HEK293 (cell line): ENCODE results near the gene ARHGEF40.

Experiments used
- CTCF ChIA-PET: fragments of 350-600 bp; formaldehyde crosslinking; extraction: SDS; loops from one replicate; lab custom pipeline; 2021; ENCODE audit warnings: antibody characterized with exemption; lab: Yijun Ruan, JAX
- POLR2A ChIA-PET: fragments of 300-600 bp; formaldehyde crosslinking; extraction: SDS; loops from one replicate; lab custom pipeline; 2020; ENCODE audit warnings: antibody characterized with exemption, inconsistent platforms; lab: Yijun Ruan, JAX
- H3K27ac ChIP-seq: fragments of 200-500 bp; sonication (Bioruptor generic); 2 replicates; pipeline ENCODE4 v1.5.1; 2014; ENCODE audit warnings: low read depth, low read length, control low read depth, inconsistent platforms; ENCODE audit errors: extremely low read depth
- H3K36me3 ChIP-seq, 2 experiments: fragments of 200-500 bp in 1 of 2; sonication (Bioruptor generic) in 1 of 2; 1 replicate in 1 of 2; 2 replicates in 1 of 2; pipeline ENCODE4 v1.5.1; 2014 to 2017; ENCODE audit warnings: inconsistent platforms in 2 of 2, low read length in 2 of 2; ENCODE audit not compliant: control insufficient read depth in 2 of 2, insufficient read depth in 1 of 2
- H3K4me1 ChIP-seq: fragments of 200-500 bp; sonication (Bioruptor generic); 2 replicates; pipeline ENCODE4 v1.5.1; 2014; ENCODE audit warnings: mild to moderate bottlenecking, low read length, inconsistent platforms; ENCODE audit not compliant: control insufficient read depth, insufficient read depth
- H3K4me3 ChIP-seq: 2 replicates; pipeline ENCODE4 v1.5.1; 2011; ENCODE audit warnings: low read depth, mild to moderate bottlenecking, control low read depth, low read length, moderate library complexity
- H3K9me3 ChIP-seq: fragments of 200-500 bp; sonication (Bioruptor generic); 2 replicates; pipeline ENCODE4 v1.5.1; 2014; ENCODE audit warnings: low read depth, low read length, inconsistent platforms; ENCODE audit not compliant: control insufficient read depth, insufficient read depth
- FEZF1 ChIP-seq: fragments of 450-650 bp; formaldehyde crosslinking; IDR thresholded peaks from 2 replicates; pipeline ENCODE4 v1.5.1; 2016; ENCODE audit warnings: missing biosample characterization, missing genetic modification characterization
- KLF16 ChIP-seq: fragments of 450-650 bp; formaldehyde crosslinking; IDR thresholded peaks from 2 replicates; pipeline ENCODE4 v1.5.1; 2017; ENCODE audit warnings: missing biosample characterization, missing genetic modification characterization
- KLF7 ChIP-seq: fragments of 450-650 bp; formaldehyde crosslinking; IDR thresholded peaks from 2 replicates; pipeline ENCODE4 v1.5.1; 2016; ENCODE audit warnings: missing biosample characterization, missing genetic modification characterization, borderline replicate concordance
- MZF1 ChIP-seq: fragments of 450-650 bp; formaldehyde crosslinking; IDR thresholded peaks from 2 replicates; pipeline ENCODE4 v1.5.1; 2017; ENCODE audit warnings: missing biosample characterization, missing genetic modification characterization, borderline replicate concordance
- TRIM28 ChIP-seq: IDR thresholded peaks from 2 replicates; pipeline ENCODE4 v1.6.1; 2011; ENCODE audit warnings: low read length, control low read depth, borderline replicate concordance
- ZNF175 ChIP-seq: fragments of 450-650 bp; formaldehyde crosslinking; IDR thresholded peaks from 2 replicates; pipeline ENCODE4 v1.5.1; 2016; ENCODE audit warnings: missing biosample characterization, missing genetic modification characterization
- ZNF184 ChIP-seq: fragments of 450-650 bp; IDR thresholded peaks from 2 replicates; pipeline ENCODE4 v1.5.1; 2018; ENCODE audit warnings: missing biosample characterization, mild to moderate bottlenecking, missing genetic modification characterization
- ZNF266 ChIP-seq: fragments of 450-650 bp; formaldehyde crosslinking; IDR thresholded peaks from 2 replicates; pipeline ENCODE4 v1.5.1; 2016; ENCODE audit warnings: missing biosample characterization, missing genetic modification characterization, low read depth
- ZNF350 ChIP-seq: fragments of 450-650 bp; formaldehyde crosslinking; IDR thresholded peaks from 2 replicates; pipeline ENCODE4 v1.5.0; 2017; ENCODE audit warnings: missing biosample characterization, mild to moderate bottlenecking, missing genetic modification characterization
- ZNF473 ChIP-seq: fragments of 450-650 bp; formaldehyde crosslinking; IDR thresholded peaks from 2 replicates; pipeline ENCODE4 v1.5.1; 2017; ENCODE audit warnings: missing biosample characterization, missing genetic modification characterization
- ZNF610 ChIP-seq: fragments of 450-650 bp; formaldehyde crosslinking; IDR thresholded peaks from 2 replicates; pipeline ENCODE4 v1.5.1; 2016; ENCODE audit warnings: missing biosample characterization, missing genetic modification characterization, borderline replicate concordance
- ZNF830 ChIP-seq: fragments of 450-650 bp; IDR thresholded peaks from 2 replicates; pipeline ENCODE4 v1.5.0; 2018; ENCODE audit warnings: missing biosample characterization, missing genetic modification characterization, low read depth, mild to moderate bottlenecking, moderate library complexity
- TF ChIP-seq, protein P1 (sequence below): fragments of 450-650 bp; IDR thresholded peaks from 2 replicates; pipeline ENCODE4 v1.5.1; 2018; ENCODE audit warnings: missing biosample characterization, mild to moderate bottlenecking, missing genetic modification characterization
- TF ChIP-seq, protein P2 (sequence below): fragments of 450-650 bp; formaldehyde crosslinking; IDR thresholded peaks from 2 replicates; pipeline ENCODE4 v1.5.1; 2016; ENCODE audit warnings: missing biosample characterization, missing genetic modification characterization
- TF ChIP-seq, protein P3 (sequence below): fragments of 450-650 bp; formaldehyde crosslinking; IDR thresholded peaks from 2 replicates; pipeline ENCODE4 v1.5.1; 2017; ENCODE audit warnings: missing biosample characterization, missing genetic modification characterization
- TF ChIP-seq, protein P4 (sequence below): fragments of 450-650 bp; formaldehyde crosslinking; IDR thresholded peaks from 2 replicates; pipeline ENCODE4 v1.5.1; 2016; ENCODE audit warnings: missing biosample characterization, missing genetic modification characterization
- TF ChIP-seq, protein P5 (sequence below): fragments of 450-650 bp; formaldehyde crosslinking; optimal IDR thresholded peaks from 2 replicates; pipeline ENCODE3; 2016; ENCODE audit warnings: missing biosample characterization, mild to moderate bottlenecking, missing genetic modification characterization
- TF ChIP-seq, protein P6 (sequence below): fragments of 450-650 bp; formaldehyde crosslinking; IDR thresholded peaks from 2 replicates; pipeline ENCODE4 v1.5.1; 2016; ENCODE audit warnings: missing biosample characterization, missing genetic modification characterization

The ARHGEF40 gene

DNA sequence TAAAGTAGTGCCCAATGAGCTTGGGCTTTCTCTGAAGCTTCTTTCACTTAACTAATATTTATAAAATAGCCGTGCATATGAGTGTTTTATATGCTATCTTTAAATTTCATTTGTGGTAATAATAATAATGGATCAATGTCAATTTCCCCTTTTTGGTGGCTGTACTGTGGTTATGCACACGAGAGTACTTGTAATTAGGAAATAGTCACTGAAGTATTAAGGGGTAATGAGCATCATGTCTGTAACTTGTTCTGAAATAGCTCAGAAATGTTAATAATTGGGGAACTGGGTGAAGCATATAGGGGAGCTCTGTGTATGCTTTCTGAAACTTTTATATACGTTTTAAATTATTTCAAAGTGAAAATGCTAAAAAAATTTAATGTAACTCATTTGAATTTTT, 19.5 kb upstream of the ARHGEF40 start:
- H3K4me1 ChIP-seq = no peaks in the 10 kb centered on the region
- H3K9me3 ChIP-seq = no peaks in the 10 kb centered on the region
- no peak overlapping the region for H3K4me3 ChIP-seq
- H3K27ac ChIP-seq = no peak overlapping the region
- POLR2A ChIA-PET = no interaction called here
- CTCF ChIA-PET = interaction anchor here (0.5 to 2.0 kb wide), 7 partner anchors 10 to 243 kb away, joined by 3 to 6 read pairs (median 4); no protein-coding TSS in a partner anchor
- H3K36me3 ChIP-seq = no peaks in the 10 kb centered on the region
- TF ChIP-seq ZNF184 (tag by site-specific recombination) (no peak), ZNF830 (tag by site-specific recombination) (no peak), FEZF1 (no peak), ZNF350 (tag by site-specific recombination) (no peak), ZNF175 (tag by site-specific recombination) (no peak), MZF1 (tag by site-specific recombination) (no peak), KLF16 (tag by site-specific recombination) (no peak), TRIM28 (no peak), ZNF266 (tag by site-specific recombination) (no peak)
- TF ChIP-seq, protein P1, sequence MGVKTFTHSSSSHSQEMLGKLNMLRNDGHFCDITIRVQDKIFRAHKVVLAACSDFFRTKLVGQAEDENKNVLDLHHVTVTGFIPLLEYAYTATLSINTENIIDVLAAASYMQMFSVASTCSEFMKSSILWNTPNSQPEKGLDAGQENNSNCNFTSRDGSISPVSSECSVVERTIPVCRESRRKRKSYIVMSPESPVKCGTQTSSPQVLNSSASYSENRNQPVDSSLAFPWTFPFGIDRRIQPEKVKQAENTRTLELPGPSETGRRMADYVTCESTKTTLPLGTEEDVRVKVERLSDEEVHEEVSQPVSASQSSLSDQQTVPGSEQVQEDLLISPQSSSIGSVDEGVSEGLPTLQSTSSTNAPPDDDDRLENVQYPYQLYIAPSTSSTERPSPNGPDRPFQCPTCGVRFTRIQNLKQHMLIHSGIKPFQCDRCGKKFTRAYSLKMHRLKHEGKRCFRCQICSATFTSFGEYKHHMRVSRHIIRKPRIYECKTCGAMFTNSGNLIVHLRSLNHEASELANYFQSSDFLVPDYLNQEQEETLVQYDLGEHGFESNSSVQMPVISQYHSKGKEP (tag by site-specific recombination) = no peak
- TF ChIP-seq, protein P2, sequence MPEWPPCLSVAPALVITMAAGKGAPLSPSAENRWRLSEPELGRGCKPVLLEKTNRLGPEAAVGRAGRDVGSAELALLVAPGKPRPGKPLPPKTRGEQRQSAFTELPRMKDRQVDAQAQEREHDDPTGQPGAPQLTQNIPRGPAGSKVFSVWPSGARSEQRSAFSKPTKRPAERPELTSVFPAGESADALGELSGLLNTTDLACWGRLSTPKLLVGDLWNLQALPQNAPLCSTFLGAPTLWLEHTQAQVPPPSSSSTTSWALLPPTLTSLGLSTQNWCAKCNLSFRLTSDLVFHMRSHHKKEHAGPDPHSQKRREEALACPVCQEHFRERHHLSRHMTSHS (tag by site-specific recombination) = no peak
- TF ChIP-seq, protein P3, sequence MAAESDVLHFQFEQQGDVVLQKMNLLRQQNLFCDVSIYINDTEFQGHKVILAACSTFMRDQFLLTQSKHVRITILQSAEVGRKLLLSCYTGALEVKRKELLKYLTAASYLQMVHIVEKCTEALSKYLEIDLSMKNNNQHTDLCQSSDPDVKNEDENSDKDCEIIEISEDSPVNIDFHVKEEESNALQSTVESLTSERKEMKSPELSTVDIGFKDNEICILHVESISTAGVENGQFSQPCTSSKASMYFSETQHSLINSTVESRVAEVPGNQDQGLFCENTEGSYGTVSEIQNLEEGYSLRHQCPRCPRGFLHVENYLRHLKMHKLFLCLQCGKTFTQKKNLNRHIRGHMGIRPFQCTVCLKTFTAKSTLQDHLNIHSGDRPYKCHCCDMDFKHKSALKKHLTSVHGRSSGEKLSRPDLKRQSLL = no peak

DNA sequence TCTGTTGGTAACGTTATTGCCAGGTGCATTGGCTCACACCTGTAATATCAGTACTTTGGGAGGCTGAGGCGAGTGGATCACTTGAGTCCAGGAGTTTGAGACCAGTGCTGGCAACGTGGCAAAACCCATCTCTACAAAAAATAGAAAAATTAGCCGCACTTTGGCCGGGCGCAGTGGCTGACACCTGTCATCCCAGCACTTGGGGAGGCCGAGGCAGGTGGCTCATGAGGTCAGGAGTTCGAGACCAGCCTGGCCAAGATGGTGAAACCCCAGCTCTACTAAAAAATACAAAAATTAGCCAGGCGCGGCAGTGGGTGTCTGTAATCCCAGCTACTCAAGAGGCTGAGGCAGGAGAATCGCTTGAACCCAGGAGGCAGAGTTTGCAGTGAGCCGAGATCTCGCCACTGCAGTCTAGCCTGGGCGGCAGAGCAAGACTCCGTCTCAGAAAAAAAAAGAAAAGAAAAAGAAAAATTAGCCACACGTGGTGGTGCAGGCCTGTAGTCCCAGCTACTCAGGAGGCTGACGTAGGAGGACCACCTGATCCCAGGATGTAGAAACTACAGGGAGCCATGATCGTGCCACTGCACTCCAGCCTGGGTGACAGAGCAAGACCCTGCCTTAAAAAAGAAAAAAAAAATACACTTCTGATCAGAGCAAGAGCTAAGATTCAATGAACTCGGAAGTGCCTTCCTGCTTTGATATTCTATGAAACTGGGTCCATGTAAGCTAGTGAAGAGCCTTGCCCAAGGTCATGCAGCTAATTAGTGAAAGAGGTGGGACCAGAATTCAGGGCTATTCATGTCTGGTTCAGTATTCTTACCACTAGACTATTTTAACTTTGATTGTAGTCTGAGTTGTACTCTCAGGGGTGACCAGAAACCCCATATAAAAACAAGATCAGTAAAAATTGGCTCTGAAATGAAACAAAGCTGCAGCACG, 16.7 kb upstream of the ARHGEF40 start:
- Histone ChIP-seq H3K4me1 (no peaks in the 10 kb centered on the region), H3K9me3 (no peaks in the 10 kb centered on the region), H3K27ac (no peak overlapping the region), H3K36me3 (no peaks in the 10 kb centered on the region), H3K4me3 (no peak overlapping the region)
- ChIA-PET POLR2A (interaction anchor here (0.6 kb wide), 1 partner anchor 55 kb away, joined by 3 read pairs; the partner anchor contains the start of gene SLC39A2), CTCF (interaction anchor here (0.6 to 1.0 kb wide), 5 partner anchors 10 to 83 kb away, joined by 3 to 5 read pairs (median 4); no protein-coding TSS in a partner anchor)
- TF ChIP-seq, protein P4, sequence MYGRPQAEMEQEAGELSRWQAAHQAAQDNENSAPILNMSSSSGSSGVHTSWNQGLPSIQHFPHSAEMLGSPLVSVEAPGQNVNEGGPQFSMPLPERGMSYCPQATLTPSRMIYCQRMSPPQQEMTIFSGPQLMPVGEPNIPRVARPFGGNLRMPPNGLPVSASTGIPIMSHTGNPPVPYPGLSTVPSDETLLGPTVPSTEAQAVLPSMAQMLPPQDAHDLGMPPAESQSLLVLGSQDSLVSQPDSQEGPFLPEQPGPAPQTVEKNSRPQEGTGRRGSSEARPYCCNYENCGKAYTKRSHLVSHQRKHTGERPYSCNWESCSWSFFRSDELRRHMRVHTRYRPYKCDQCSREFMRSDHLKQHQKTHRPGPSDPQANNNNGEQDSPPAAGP (tag by site-specific recombination) = no peak
- TF ChIP-seq, protein P5, sequence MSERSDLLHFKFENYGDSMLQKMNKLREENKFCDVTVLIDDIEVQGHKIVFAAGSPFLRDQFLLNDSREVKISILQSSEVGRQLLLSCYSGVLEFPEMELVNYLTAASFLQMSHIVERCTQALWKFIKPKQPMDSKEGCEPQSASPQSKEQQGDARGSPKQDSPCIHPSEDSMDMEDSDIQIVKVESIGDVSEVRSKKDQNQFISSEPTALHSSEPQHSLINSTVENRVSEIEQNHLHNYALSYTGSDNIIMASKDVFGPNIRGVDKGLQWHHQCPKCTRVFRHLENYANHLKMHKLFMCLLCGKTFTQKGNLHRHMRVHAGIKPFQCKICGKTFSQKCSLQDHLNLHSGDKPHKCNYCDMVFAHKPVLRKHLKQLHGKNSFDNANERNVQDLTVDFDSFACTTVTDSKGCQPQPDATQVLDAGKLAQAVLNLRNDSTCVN (tag by site-specific recombination) = no peak
- TF ChIP-seq ZNF350 (tag by site-specific recombination) (no peak), KLF7 (tag by site-specific recombination) (no peak), ZNF473 (tag by site-specific recombination) (no peak), ZNF610 (tag by site-specific recombination) (no peak)
- TF ChIP-seq, protein P6, sequence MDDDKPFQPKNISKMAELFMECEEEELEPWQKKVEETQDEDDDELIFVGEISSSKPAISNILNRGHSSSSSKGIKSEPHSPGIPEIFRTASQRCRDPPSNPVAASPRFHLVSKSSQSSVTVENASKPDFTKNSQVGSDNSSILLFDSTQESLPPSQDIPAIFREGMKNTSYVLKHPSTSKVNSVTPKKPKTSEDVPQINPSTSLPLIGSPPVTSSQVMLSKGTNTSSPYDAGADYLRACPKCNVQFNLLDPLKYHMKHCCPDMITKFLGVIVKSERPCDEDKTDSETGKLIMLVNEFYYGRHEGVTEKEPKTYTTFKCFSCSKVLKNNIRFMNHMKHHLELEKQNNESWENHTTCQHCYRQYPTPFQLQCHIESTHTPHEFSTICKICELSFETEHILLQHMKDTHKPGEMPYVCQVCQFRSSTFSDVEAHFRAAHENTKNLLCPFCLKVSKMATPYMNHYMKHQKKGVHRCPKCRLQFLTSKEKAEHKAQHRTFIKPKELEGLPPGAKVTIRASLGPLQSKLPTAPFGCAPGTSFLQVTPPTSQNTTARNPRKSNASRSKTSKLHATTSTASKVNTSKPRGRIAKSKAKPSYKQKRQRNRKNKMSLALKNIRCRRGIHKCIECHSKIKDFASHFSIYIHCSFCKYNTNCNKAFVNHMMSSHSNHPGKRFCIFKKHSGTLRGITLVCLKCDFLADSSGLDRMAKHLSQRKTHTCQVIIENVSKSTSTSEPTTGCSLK = no peak
